HG03432 (cell line): ENCODE measurements around the gene OR52K1.
"Not testable (repeated sequence)": the region's sequence is repeated elsewhere in the genome, so short reads cannot be mapped to it uniquely, and the experiment has no call there.

Experiments
- ATAC-seq: cut with Tn5 transposase; IDR thresholded peaks from one replicate; pipeline ENCODE4 v1.9.1; 2021; ENCODE audit warnings: mild to moderate bottlenecking, moderate library complexity; ENCODE audit not compliant: unreplicated experiment

The OR52K1 gene

DNA sequence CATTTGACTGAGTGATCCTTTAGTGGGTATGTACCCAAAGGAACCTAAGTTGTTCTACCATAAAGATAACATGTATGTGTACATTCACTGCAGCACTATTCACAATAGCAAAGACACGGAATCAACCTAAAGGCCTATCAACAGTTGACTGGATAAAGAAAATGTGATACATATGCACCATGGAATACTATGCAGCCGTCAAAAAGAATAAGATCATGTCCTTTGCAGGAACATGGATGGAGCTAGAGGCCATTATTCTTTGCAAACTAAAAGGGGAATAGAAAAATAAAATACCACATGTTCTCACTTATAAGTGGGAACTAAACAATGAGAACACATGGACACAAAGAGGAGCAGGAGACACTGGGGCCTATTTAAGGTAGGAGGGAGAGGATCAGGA is 9.0 kb downstream of the OR52K1 start:
- not testable (repeated sequence) for ATAC-seq

DNA sequence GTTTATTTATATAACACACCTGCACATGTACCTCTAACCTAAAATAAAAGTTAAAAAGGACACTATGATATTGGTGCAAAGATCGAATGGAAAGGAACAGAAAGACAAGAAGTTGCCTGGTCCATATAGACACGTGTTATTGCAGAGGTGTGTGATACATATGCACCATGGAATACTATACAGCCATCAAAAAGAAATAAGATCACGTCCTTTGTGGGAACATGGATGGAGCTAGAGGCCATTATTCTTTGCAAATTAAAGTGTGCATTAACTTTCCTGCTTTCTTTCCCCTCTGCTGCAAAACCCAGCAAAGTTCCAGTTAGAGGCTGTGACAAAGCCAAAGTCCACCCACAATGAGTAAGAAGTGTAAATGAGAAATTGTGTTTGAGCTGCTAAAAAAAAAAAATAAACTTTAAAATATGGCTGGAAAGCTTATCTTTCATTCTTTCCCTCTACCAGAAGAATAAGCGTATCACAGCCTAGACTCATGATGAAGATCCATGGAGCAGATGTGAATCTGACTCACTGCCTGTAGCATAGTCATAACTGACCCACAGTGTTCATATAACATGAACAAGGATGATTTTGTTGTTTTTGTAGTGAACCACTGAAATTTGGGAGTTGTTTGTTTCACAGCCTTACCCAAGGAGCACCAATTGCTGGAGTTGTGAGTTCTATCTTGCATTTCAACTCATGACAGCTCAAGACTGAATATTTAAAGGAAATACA is 9.6 kb downstream of the OR52K1 start:
- no peak for ATAC-seq

DNA sequence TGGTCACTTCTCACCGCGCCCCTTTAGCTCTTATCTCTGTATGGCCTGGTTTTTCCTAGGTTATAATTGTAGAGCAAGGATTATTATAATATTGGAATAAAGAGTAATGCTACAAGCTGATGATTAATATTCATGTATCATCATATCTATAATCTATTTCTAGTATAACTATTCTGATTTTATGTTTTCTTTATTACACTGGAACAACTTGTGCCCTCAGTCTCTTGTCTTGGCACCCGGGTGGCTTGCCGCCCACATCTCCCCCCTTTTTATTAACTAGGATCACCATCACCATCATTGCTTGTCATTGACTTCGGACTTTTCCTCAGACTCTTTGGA is 11.0 kb downstream of the OR52K1 start:
- ATAC-seq = no peak

DNA sequence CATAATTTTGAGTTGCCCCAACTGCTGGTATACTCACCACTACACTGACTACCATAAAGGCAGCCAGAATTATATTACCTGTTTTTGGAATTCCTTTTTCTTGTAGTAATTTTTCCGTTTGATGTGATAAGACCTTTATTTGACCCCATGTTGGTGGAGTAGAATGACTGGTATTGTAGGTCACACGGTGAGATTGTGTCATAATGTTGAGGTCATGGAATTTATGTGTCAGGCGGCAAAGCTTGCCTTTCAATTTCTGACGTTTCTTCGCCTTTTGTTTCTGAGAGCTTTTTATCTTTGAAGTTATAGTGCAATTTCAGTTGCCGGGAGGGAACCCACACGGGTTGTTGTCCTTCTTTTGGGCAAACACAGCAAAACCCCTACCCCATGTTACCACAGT is 13.0 kb downstream of the OR52K1 start:
- ATAC-seq = no peak

DNA sequence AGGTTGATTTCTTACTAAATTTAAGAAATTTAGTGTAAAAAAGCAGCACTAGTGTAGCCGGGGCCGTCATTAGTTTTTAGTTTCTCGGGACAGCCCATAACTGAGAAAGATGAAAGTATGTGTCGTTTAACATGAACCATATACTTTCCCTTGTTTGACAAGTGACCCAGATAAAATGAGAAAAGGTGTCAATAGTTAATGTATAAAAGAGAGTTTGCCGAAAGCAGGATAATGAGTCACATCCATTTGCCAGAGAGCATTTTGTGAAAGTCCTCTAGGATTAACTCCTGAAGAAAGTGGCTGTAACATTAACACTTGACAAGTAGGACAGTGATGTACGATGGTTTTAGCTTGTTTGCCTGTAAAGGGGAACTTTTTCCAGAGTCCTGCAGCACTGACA is 13.5 kb downstream of the OR52K1 start:
- ATAC-seq = no peak

DNA sequence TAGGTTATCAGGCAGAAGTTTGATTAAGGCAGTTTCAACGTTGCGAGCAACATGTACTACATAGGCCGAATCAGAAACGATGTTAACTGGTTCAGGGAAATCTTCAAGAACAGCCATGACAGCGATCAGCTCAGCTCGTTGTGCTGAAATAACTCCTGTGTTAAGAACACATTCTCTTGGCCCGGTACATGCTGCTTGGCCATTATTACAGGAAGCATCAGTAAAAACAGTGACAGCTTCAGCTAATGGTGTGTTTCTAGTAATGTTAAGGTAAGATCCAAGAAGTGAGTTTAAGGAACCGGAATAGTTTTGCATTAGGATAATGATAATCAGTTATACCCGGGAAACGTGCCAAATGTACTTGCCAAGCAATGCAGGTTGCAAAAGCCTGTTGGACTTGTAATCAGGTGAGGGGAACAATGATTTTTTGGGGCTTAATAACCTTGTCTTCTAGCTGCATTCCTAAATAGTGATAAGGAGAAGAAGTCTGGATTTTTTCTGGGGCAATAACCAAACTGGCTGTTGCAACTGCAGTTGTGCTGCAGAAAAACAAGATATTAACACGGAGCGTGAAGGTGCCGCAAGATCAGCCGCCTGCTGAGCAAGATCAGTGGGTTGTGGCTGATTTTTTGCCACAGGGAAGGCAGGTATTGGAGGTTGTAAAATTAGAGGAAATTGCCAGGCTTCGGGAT is 14.3 kb downstream of the OR52K1 start:
- ATAC-seq = no peak

DNA sequence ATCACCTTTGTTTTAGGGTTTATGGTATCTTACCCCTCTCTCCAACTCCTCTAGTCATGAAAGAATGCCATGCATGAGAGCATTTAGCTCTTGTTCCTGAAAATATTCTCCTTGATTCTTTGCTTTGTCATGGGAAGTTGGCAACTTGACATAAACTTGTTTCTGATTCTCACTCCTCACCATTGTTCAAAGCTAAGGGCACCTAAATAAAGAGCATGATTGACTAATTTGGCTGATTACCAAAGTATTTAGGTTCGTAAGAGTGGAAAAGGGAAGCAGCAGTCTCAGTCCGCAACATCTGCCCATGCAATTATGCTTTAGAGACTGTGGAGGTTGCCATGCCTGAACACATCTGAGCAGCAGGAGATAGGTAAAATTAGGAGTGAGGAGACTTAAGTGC is 26.4 kb downstream of the OR52K1 start:
- ATAC-seq = no peak

DNA sequence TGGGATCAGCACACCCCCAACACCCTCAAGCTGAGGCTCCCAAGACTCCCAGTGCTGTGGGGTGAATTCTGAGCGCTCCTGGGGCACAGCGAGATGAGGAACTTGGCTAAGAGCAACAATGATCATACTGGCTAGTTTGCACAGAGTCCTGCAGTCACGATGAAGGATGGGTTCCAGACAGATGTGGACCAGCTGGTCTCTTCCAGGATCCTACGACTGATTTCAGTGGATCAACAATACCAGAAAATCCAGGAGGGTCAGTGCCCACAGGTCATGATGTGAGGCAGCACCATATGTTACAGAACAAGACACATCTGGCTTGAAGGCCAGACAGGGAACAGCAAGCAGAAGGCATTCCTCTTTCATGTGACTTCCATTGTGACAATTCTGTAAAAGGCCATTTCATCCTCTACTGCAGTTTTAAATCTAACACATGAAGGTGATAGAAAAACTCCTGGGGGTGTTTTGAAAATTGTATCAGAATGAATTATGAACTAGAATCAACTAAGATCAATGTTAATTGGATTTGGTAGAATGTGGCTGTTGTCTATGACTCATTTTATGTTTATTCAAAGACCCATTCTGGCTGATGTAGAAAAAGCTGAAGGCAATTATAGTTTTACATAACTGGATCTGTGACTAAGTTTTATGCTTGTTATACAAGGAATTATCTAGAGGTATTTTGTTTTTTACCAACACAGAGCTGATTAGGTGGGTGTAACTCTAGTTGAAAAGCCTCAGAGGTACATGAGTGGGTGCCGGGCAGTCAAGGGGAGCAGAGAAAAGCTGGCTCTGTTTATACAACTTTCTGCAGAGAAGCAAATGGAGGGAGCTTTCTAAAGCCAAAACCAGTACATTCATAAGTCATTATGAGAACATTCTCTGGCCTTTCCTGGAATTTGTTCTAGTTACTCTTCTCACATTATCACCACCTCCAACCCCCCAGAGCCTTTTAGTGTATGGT is 29.1 kb downstream of the OR52K1 start:
- ATAC-seq = no peak

DNA sequence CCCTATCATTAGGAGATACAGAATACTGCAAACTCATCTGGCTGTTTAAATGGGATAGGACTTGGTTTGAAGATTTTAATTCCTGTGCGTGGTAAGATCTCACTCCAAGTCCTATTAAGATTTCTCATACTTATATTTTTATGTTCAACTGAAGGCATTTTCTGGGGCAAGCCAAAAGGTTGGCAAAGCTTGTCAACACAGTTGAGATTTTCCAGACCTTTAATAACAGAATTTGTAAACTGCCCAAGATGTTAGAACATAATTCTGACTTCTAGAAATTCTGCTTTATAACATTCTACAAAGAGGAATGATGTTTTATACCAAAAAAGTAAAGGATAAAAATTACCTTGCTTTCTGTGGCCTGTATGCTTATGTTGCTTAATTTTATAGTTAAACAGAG is 31.8 kb downstream of the OR52K1 start:
- ATAC-seq = no peak

DNA sequence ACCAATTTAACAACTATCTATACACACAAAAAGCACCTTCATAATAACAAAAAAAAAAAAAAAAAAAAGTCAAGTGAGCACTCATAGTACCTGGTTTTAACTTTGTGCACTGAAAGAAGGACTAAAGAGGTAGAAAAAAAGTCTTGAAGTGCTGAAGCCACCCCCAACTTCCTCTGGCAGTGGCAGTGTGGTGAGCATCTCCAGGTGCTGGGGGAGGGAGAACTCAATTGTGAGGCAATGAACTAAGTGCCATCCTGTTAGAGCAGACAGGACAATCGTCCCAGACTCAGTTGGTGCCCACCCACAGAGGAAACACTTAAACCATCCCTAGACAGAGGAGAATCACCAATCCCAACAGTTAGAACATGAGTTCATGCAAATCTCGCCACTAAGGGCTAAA is 39.9 kb downstream of the OR52K1 start:
- no peak for ATAC-seq

DNA sequence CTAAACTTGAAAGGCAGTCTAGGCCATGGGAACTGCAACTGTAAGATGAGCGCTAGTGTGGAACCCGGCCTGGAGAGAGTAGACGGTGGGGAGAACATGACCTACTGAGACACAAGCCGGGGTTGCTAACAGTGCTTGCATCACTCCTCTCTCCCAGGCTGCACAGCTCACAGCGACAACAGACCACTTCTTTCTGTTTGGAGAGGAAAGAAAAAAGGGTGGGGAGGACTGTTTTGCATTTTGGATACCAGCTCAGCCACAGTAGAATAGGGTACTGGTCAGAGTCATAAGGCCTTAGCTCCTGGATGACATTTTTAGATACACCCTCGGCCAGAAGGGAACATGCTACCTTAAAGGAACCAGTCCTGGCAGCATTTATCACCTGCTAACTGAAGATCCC is 40.3 kb downstream of the OR52K1 start:
- ATAC-seq = no peak

DNA sequence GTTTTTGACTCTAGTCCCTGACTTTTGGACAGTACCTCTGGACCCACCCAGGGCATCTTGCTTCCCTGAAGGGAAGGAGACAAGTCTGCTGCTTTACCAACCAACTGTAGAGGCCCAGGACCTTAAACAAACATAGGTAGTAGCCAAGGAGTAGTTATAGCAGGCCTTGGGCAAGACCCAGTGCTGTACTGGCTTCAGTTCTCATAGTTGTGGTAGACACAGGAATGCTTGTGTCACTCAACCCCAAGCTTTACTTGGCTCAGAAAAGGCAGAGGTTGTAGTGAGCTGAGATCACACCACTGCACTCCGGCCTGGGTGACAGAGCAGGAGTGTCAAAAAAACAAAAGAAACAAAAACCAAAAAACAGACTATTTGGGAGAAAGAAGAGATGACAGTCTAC is 41.2 kb downstream of the OR52K1 start:
- ATAC-seq = no peak

DNA sequence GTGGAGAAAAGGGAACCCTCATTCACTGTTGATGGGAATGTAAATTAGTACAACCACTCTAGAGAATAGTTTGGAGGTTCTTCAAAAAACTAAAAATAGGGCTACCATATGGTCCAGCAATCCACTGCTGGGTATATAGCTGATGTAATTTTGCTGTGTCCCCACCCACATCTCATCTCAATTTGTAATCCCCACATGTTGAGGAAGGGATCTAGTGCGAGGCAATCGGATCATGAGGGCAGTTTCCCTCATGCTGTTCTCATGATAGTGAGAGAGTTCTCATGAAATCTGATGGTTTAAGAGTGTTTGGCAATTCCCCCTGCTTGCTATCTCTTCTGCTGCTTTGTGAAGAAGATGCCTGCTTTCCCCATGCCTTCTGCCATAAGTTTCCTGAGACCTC is 45.5 kb downstream of the OR52K1 start:
- ATAC-seq = no peak

DNA sequence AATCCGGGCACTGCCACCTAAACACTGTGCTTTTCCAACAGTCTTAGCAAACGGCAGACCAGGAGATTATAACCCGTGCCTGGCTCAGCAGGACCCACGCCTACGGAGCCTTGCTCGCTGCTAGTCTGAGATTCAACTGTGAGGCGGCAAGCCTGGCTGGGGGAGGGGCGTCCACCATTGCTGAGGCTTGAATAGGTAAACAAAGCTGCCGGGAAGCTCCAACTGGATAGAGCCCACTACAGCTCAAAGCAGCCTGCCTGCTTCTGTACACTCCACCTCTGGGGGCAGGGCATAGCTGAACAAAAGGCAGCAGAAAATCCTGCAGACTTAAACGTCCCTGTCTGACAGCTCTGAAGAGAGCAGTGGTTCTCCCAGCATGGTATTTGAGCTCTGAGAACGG is 49.2 kb downstream of the OR52K1 start:
- not testable (repeated sequence) for ATAC-seq

DNA sequence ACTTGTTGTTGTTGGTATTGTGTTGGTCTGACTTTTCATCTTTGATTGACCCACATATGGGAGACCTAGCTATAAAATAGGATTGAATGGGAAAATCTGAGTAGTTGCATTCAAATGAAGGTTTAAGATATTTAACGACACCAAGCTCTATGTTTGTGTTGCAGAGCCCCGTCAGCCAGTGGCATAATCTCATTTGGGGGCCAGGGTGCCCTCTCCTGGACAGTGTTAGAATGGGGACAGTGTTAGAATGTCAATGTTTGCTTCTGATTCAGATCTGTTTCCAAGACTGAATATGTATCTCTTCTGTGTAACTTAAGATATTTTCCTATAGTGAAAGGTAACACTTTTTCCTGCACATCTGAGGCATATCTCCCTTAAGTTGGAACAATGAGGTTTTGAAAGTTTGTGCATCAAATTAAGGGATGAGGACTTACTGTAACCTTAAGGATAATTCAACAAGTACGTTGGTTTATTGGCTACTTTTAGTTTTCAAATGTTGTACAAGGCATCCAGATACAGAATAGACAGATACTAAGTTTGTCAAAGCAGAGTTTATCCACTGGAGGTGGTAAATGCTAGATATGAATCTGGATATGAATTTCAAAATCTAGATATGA is 57.3 kb downstream of the OR52K1 start:
- peak; percentile 72 for ATAC-seq

DNA sequence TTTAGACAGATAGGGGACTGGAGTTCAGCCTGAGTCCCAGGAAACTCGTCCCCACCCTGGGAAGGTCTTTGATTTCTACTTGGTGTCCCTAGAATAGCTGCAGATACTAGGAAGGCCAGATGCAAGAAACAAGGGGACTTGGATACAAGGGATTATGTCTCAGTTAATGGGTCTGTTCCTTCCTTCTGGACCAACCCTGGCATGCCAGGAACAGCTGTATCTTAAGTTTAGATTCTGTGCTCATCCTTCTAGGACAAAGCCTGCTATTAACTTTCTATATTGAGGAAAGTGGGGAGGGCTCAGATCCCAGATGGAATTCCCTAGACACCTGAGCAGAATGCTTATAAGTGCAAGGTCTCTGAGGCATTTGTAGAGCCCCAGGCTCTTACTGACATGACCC is 58.6 kb downstream of the OR52K1 start:
- ATAC-seq = no peak
